ENCODE results near the gene DHDH.
"Not testable (repeated sequence)": the region's sequence is repeated elsewhere in the genome, so short reads cannot be mapped to it uniquely, and the experiment has no call there.

DHDH gene

DNA sequence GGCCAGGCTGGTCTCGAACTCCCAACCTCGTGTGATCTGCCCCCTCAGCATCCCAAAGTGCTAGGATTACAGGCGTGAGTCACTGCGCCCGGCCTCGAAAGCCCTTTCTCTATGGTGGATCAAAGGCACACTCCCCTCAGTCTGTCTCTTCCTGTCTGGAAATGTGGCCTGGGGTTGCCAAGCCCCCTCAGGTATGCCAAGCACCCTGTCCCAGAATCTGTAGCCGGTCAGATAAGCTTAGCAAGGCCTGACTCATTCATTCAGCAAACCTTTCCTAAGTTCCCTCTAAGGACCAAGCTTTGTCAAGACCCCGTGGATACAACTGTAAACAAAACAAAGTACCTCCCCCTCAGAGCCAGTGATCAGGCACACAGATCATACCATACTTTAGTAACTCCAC lies 19.3 kb upstream of the DHDH start:
- in situ Hi-C loops (cut with MboI; ENCODE audit: low sequenced_read_pairs): no loop called here

DNA sequence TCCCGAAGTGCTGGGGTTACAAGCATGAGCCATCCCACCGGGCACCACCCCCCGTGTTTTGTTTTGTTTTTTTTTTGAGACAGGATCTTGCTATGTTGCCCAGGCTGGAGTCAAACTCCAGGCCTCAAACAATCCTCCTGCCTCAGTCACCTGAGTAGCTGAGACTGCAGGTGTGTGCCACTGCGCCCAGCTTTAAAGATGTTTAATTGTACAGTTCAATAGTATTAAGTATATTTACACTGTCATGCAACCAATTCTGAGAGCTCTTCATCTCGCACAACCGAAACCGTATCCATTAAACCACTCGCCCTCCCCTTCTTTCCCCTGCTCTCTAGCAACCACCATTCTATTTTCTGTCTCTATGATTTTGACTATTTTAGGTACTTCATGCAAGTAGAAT lies 17.7 kb upstream of the DHDH start:
- in situ Hi-C loops (cut with MboI; ENCODE audit: low sequenced_read_pairs): no loop called here

DNA sequence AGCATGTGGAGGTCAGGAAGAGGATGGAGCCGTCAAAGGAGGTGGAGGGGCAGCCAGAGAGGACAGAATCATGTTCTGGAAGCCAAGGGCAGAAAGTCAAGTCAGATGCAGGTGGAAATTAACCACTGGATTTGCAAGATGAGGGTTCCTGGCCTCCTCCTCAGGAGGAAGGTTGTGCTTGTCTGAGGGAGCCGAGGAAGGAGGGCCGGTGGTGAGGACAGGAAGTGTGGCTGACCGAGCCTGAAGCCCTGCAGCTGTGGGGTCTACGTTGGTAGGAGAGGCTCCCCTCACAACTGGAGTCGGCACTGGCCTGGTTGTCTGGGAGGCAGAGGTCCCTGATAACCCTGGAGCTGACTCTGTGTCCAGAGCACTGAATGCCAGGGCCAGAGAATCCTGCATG lies 15.4 kb upstream of the DHDH start:
- in situ Hi-C loops (cut with MboI; ENCODE audit: low sequenced_read_pairs): no loop called here

DNA sequence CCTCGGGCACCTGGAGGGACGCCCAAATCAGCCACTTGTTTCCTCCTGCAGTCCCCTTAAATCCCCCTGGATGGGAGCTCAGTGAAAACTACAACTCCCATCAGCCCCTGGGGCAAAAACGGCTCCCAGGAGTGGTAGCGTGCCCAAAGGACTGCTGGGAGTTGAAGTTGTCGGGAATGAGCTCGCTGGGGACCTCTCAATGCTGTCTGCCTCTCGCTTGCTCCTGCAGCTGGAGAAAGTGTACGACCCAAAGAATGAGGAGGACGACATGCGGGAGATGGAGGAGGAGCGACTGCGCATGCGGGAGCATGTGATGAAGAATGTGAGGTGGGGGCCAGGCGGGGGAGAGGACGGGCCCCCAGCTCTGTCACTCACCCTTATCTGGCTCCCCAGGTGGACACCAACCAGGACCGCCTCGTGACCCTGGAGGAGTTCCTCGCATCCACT lies 14.7 kb upstream of the DHDH start:
- in situ Hi-C loops (cut with MboI; ENCODE audit: low sequenced_read_pairs): no loop called here

- in situ Hi-C loops (cut with MboI; ENCODE audit: low sequenced_read_pairs): not testable (repeated sequence)
Measured at GRCh38 chr19:48919271-48919670, 14.2 kb upstream of the DHDH start.

DNA sequence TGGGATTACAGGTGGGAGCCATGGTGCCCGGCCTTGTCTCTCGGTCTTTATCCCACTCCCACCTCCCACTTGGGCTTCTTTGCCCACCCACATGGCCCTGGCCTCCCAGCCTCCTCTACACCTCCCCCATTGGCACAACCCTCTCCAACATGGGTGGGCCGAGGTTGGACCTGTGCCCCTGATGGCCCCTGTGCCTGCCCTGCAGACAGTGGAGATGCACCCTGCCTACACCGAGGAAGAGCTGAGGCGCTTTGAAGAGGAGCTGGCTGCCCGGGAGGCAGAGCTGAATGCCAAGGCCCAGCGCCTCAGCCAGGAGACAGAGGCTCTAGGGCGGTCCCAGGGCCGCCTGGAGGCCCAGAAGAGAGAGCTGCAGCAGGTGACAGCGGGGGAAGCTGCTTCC lies 12.6 kb upstream of the DHDH start:
- in situ Hi-C loops (cut with MboI; ENCODE audit: low sequenced_read_pairs): no loop called here

DNA sequence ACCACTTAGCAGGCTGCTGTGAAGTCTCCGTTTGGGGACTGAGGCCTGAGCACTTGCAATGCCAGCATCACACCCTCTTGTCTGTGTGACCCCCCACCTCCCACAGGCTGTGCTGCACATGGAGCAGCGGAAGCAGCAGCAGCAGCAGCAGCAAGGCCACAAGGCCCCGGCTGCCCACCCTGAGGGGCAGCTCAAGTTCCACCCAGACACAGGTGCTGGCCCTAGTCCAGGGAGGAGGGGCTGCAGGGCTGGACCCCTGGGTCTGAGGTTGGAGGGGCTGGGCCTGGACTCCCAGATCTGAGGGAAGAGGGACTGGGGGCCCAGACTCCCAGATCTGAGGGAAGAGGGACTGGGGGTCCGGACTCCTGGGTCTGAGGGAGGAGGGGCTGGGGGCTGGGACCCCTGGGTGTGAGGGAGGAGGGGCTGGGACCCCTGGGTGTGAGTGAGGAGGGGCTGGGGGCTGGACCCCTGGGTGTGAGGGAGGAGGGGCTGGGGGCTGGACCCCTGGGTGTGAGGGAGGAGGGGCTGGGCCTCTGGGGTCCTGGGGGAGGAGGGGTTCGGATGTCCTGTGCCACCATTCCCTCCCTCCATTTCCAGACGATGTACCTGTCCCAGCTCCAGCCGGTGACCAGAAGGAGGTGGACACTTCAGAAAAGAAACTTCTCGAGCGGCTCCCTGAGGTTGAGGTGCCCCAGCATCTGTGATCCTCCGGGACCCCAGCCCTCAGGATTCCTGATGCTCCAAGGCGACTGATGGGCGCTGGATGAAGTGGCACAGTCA lies 11.6 kb upstream of the DHDH start:
- in situ Hi-C loops (cut with MboI; ENCODE audit: low sequenced_read_pairs): no loop called here

DNA sequence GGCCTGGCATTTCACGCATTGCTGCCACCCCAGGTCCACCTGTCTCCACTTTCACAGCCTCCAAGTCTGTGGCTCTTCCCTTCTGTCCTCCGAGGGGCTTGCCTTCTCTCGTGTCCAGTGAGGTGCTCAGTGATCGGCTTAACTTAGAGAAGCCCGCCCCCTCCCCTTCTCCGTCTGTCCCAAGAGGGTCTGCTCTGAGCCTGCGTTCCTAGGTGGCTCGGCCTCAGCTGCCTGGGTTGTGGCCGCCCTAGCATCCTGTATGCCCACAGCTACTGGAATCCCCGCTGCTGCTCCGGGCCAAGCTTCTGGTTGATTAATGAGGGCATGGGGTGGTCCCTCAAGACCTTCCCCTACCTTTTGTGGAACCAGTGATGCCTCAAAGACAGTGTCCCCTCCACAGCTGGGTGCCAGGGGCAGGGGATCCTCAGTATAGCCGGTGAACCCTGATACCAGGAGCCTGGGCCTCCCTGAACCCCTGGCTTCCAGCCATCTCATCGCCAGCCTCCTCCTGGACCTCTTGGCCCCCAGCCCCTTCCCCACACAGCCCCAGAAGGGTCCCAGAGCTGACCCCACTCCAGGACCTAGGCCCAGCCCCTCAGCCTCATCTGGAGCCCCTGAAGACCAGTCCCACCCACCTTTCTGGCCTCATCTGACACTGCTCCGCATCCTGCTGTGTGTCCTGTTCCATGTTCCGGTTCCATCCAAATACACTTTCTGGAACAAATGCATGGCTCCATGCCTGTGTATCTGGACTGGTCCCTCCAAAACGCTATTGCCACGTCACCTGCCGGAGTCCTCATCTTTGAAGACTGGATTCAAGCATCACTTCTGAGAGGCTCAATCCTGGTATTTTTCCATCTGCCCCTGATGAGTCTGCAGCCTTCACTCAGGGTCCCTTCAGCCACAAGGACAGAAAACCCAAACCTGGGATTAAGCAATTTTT lies 10.7 kb upstream of the DHDH start:
- in situ Hi-C loops (cut with MboI; ENCODE audit: low sequenced_read_pairs): no loop called here

DNA sequence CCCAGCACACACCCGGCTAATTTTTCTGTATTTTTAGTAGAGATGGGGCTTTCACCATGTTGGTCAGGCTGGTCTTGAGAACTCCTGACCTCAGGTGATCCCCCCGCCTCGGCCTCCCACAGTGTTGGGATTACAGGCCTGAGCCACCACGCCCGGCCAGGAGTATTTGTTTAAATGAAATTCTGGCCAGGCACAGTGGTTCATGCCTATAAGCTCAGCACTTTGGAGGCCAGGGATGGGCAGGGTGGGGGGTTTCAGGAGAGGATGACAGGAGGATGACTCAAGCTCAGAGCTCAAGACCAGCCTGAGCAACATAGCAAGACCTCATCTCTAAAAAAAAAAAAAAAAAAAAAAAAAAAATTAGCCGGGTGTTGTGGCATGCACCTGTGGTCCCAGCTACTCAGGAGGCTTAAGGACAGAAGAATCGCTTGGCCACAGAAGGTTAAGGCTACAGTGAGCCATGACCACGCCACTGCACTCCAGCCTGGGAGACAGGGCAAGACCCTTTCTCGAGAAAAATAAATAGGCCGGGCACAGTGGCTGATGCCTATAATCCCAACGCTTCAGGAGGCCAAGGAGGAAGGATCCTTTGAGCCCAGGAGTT lies 8.2 kb upstream of the DHDH start:
- in situ Hi-C loops (cut with MboI; ENCODE audit: low sequenced_read_pairs): no loop called here

DNA sequence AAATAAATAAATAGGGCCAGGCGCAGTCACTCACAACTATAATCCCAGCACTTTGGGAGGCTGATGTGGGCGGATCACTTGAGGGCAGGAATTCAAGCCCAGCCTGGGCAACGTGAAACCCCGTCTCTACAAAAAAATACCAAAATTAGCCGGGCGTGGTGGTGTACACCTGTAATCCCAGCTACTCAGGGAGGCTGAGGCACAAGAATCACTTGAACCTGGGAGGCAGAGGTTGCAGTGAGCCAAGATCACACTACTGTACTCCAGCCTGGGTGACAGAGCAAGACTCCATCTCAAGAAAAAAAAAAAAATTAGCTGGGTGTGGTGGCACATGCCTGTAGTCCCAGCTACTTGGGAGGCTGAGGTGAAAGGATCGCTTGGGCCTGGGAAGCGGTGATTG lies 7.6 kb upstream of the DHDH start:
- in situ Hi-C loops (cut with MboI; ENCODE audit: low sequenced_read_pairs): not testable (repeated sequence)

DNA sequence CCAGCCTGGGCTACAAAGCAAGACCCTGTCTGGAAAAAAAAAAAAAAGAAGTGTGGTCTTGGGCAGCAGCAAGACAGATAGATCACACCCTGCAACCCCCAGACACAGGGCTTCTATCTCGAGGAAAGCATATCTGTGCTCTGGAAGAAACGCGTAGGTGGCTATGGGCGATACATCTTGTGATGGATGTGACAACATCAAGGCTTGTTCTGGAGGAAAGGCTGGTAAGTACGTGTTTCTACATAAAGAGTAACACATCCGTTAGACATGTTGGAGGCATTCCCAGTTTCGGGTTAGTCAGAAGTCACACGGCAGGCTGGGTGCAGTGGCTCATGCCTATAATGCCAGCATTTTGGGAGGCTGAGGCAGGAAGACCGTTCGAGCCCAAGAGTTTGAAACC lies 6.6 kb upstream of the DHDH start:
- in situ Hi-C loops (cut with MboI; ENCODE audit: low sequenced_read_pairs): no loop called here

DNA sequence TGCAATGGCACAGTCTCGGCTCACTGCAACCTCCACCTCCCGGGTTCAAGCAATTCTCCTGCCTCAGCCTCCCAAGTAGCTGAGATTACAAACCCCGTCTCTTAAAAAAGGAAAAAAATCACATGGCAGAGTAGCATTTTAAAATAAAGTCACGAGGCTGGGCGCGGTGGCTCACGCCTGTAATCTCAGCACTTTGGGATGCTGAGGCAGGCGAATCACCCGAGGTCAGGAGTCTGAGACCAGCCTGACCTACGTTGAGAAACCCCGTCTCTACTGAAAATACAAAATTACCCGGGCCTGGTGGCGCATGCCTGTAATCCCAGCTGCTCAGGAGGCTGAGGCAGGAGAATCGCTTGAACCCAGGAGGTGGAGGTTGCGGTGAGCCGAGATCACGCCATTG lies 5.8 kb upstream of the DHDH start:
- in situ Hi-C loops (cut with MboI; ENCODE audit: low sequenced_read_pairs): not testable (repeated sequence)

GRCh38 chr19:48928164-48929025 lies 5.1 kb upstream of the DHDH start:
- in situ Hi-C loops (cut with MboI; ENCODE audit: low sequenced_read_pairs): no loop called here

DNA sequence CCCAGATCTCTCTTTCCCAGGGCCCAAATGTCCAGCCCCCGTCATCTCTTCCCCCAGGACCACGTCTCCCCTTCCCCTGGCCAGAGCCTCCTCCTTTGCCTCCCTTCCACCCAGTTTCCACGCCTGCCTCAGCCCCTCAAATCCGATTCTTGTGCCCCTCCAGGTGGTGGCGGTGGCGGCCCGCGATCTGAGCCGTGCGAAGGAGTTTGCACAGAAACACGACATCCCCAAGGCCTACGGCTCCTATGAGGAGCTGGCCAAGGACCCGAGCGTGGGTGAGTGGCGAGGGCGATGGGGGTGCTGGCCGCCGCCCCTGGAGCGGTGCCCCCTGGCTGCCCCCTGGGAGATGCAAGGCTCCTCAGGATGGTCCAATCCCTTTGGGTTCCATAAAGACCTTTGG lies 1.3 kb downstream of the DHDH start:
- in situ Hi-C loops (cut with MboI; ENCODE audit: low sequenced_read_pairs): no loop called here

DNA sequence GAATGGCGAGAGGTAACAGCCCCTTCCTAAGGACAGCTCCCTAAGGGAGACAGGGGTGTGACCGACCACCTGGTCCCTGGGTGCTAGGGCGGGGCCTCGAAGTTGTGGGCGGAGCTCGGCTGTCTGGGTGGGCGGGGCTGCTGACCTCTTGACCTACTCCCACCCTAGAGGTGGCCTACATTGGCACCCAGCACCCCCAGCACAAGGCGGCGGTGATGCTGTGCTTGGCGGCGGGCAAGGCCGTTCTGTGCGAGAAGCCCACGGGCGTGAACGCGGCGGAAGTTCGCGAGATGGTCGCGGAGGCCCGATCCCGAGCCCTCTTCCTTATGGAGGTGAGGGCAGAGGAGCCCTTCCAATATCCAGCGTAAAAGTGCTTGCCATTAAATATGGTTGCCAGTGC lies 2.4 kb downstream of the DHDH start:
- in situ Hi-C loops (cut with MboI; ENCODE audit: low sequenced_read_pairs): no loop called here

- in situ Hi-C loops (cut with MboI; ENCODE audit: low sequenced_read_pairs): no loop called here
Measured at GRCh38 chr19:48938256-48938655, 4.8 kb downstream of the DHDH start.

DNA sequence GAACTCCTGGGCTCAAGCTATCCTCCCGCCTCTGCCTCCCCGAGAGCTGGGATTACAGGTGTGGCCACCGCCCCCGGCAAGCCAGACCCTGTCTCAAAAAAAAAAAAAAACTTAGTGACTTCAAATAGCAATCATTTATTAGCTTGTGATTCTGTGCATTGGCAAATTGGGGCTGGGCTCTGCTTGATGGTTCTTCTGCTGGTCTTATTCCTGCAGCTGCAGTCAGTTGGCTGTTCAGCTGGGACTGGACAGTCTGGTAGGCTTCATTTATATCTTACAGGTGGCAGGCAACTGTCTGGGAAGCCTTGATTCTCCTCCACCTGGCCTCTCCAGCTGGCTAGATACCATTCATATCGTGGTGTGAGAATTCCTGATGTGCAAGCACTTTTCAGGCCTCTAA lies 7.4 kb downstream of the DHDH start:
- in situ Hi-C loops (cut with MboI; ENCODE audit: low sequenced_read_pairs): no loop called here

- in situ Hi-C loops (cut with MboI; ENCODE audit: low sequenced_read_pairs): no loop called here
Measured at GRCh38 chr19:48943081-48943480, 9.6 kb downstream of the DHDH start.

DNA sequence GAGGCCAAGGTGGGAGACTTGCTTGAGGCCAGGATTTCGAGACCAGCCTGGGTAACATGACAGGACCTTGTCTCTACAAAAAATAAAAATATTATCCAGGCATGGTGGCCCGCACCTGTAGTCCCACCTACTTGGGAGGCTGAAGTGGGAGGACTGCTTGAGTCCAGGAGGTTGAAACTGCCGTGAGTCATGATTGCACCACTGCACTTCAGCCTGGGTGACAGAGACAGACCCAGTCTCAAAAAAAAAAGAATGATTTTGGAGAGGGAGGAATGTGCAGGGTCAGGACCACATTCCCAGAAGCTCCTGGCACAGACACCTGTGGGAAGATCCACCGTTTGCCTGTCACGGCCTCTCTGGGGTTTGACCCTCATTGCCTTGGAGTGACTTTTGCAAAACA lies 11.9 kb downstream of the DHDH start:
- in situ Hi-C loops (cut with MboI; ENCODE audit: low sequenced_read_pairs): no loop called here

DNA sequence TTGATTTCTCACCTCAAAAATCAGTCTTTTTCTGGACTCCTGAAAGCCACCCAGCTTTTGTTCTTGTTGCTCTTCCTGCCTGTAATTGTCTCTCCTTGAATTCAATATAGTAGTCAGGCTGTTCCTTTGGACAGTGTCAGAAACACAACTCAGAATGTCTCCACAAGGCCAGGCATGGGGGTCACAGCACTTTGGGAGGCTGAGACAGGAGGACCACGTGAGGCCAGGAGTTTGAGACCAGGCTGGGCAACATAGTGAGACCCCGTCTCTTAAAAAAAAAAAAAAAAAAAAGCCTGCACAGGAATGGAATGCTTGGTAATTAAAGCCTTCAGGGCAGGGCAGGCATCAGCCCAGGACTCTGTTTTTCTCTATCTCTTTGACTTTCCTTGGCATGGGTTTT lies 12.3 kb downstream of the DHDH start:
- in situ Hi-C loops (cut with MboI; ENCODE audit: low sequenced_read_pairs): no loop called here
